A549 (cell line): Measurements from ENCODE around the gene CTNNBL1. TPM values are rescaled to one million over a fixed set of nuclear protein-coding genes. Genes with fewer than 3 reads are reported as not detected.

Source experiments
- ATAC-seq, 2 experiments: fragments of 200-7000 bp in 1 of 2; fragments of >200 bp in 1 of 2; cut with Nextera tagmentation in 1 of 2; cut with Tn5 transposase in 1 of 2; 3 replicates each; pipeline versions ENCODE4 v1.8.0 to v1.9.1; 2018 to 2020; ENCODE audit warnings: mild to moderate bottlenecking in 1 of 2, moderate library complexity in 1 of 2
- CTCF ChIA-PET: fragments of 300-600 bp; sonication (Branson Sonifier 250); formaldehyde crosslinking; extraction: SDS; loops from one replicate; lab custom pipeline; 2021; ENCODE audit warnings: antibody characterized with exemption, inconsistent platforms; lab: Yijun Ruan, JAX
- POLR2A ChIA-PET: fragments of 350-600 bp; formaldehyde crosslinking; extraction: SDS; loops from one replicate; lab custom pipeline; 2021; ENCODE audit warnings: antibody characterized with exemption, inconsistent platforms; lab: Yijun Ruan, JAX
- DNase-seq, 2 experiments: peaks; one replicate each; pipeline versions ENCODE4 v3.0.0 to v3.0.0-alpha.2; 2011 to 2016; ENCODE audit warnings: low read depth in 1 of 2, low spot score in 1 of 2
- FAIRE-seq: peaks from 2 replicates; lab custom pipeline; 2011; peaks lifted over from hg19 to GRCh38; lab: Jason Lieb, UNC
- H3K27ac ChIP-seq, 2 experiments: fragments of >200 bp; sonication (Bioruptor Twin); formaldehyde crosslinking; 3 replicates each; pipeline ENCODE4 v1.5.1; 2016 to 2017
- H3K4me1 ChIP-seq: fragments of >200 bp; sonication (Bioruptor Twin); formaldehyde crosslinking; 3 replicates; pipeline ENCODE4 v1.6.1; 2016
- H3K4me2 ChIP-seq: fragments of >200 bp; sonication (Bioruptor Twin); formaldehyde crosslinking; 3 replicates; pipeline ENCODE4 v1.6.1; 2016
- H3K4me3 ChIP-seq: fragments of >200 bp; sonication (Bioruptor Twin); formaldehyde crosslinking; 3 replicates; pipeline ENCODE4 v1.5.1; 2016
- H3K9me3 ChIP-seq: fragments of >200 bp; sonication (Bioruptor Twin); formaldehyde crosslinking; 3 replicates; pipeline ENCODE4 v1.6.1; 2016
- BHLHE40 ChIP-seq: IDR thresholded peaks from 2 replicates; pipeline ENCODE4 v1.6.1; 2012; ENCODE audit warnings: low read depth, low read length, inconsistent platforms
- CBX2 ChIP-seq: fragments of 200-600 bp; sonication (generic); IDR thresholded peaks from 2 replicates; pipeline ENCODE4 v1.6.1; 2016; ENCODE audit warnings: low read depth, mild to moderate bottlenecking, borderline replicate concordance
- CBX8 ChIP-seq: fragments of 200-600 bp; sonication (generic); IDR thresholded peaks from 2 replicates; pipeline ENCODE4 v1.6.1; 2016
- EHF ChIP-seq: fragments of 250-450 bp; sonication (Bioruptor Pico); IDR thresholded peaks from 2 replicates; pipeline ENCODE4 v1.5.0; 2020; ENCODE audit warnings: mild to moderate bottlenecking
- FOSB ChIP-seq: fragments of 250-450 bp; sonication (Bioruptor Pico); IDR thresholded peaks from 2 replicates; pipeline ENCODE4 v1.5.0; 2020; ENCODE audit warnings: mild to moderate bottlenecking, moderate library complexity
- FOSL2 ChIP-seq, 2 experiments: fragments of 450-650 bp in 1 of 2; fragments of >200 bp in 1 of 2; sonication (Bioruptor Twin) in 1 of 2; formaldehyde crosslinking; IDR thresholded peaks; 2 replicates each; pipeline versions ENCODE4 v1.5.0 to v1.6.1; 2016 to 2020; ENCODE audit warnings: mild to moderate bottlenecking in 1 of 2, moderate library complexity in 1 of 2
- GATA3 ChIP-seq: IDR thresholded peaks from 2 replicates; pipeline ENCODE4 v1.6.1; 2012; ENCODE audit warnings: borderline replicate concordance
- HDAC2 ChIP-seq: fragments of 200-600 bp; sonication (generic); IDR thresholded peaks from 2 replicates; pipeline ENCODE4 v1.6.1; 2016
- HEYL ChIP-seq: fragments of 250-450 bp; sonication (Bioruptor Pico); IDR thresholded peaks from 2 replicates; pipeline ENCODE4 v1.8.0; 2021; ENCODE audit warnings: mild to moderate bottlenecking, moderate library complexity
- HOXA7 ChIP-seq: fragments of 250-450 bp; sonication (Bioruptor Pico); IDR thresholded peaks from 2 replicates; pipeline ENCODE4 v1.5.0; 2020; ENCODE audit warnings: mild to moderate bottlenecking, moderate library complexity
- HOXB5 ChIP-seq: fragments of 250-450 bp; sonication (Bioruptor Pico); IDR thresholded peaks from 2 replicates; pipeline ENCODE4 v1.5.0; 2020; ENCODE audit warnings: mild to moderate bottlenecking, moderate library complexity
- KDM1A ChIP-seq: fragments of 200-600 bp; sonication (generic); IDR thresholded peaks from 2 replicates; pipeline ENCODE4 v1.6.1; 2016; ENCODE audit warnings: low read depth, mild to moderate bottlenecking
- MAFK ChIP-seq: fragments of 450-650 bp; IDR thresholded peaks from 2 replicates; pipeline ENCODE4 v1.6.1; 2014; ENCODE audit not compliant: partially characterized antibody
- MYC ChIP-seq: IDR thresholded peaks from 2 replicates; pipeline ENCODE4 v1.6.1; 2012; ENCODE audit warnings: mild to moderate bottlenecking, inconsistent platforms, low read length, improper control_type of control experiment, borderline replicate concordance
- NR3C1 ChIP-seq: fragments of >200 bp; sonication (Bioruptor Twin); formaldehyde crosslinking; IDR thresholded peaks from 3 replicates; pipeline ENCODE4 v1.6.1; 2017
- RCOR1 ChIP-seq: fragments of 150-350 bp; IDR thresholded peaks from 2 replicates; pipeline ENCODE4 v1.6.1; 2014; ENCODE audit warnings: antibody characterized with exemption, low read length, low read depth
- SMC3 ChIP-seq: fragments of >200 bp; sonication (Bioruptor Twin); formaldehyde crosslinking; IDR thresholded peaks from 3 replicates; pipeline ENCODE4 v1.6.1; 2018; ENCODE audit warnings: inconsistent platforms
- ZC3H11A ChIP-seq: fragments of 450-650 bp; IDR thresholded peaks from 2 replicates; pipeline ENCODE4 v1.6.1; 2014; ENCODE audit warnings: antibody characterized with exemption, mild to moderate bottlenecking
- WGBS: methylation state at CpG from one replicate; pipeline ENCODE4 v1.1.6; 2017; ENCODE audit errors: missing lambda C conversion rate; 5-methylcytosine and 5-hydroxymethylcytosine counted together
- polyA plus RNA-seq, 4 experiments: library from polyadenylated mRNA; depleted of rRNA in 3 of 4; stranded (reverse); fragments of >200 nt; fragmentation: RNase III in 1 of 4; extraction: RNeasy Plus Mini Kit Qiagen cat#74134 plus additional on column Dnase treatment in 1 of 4; gene quantifications; 2 replicates in 3 of 4; 3 replicates in 1 of 4; pipeline ENCODE4 v1.2.3, GENCODE V29; 2011 to 2017
- TF ChIP-seq, protein P1 (sequence below): fragments of >200 bp; sonication (Bioruptor Twin); formaldehyde crosslinking; IDR thresholded peaks from 2 replicates; pipeline ENCODE4 v1.6.1; 2016
- TF ChIP-seq, protein P2 (sequence below): IDR thresholded peaks from 2 replicates; pipeline ENCODE4 v1.6.1; 2012
- TF ChIP-seq, protein P3 (sequence below): fragments of >200 bp; sonication (Bioruptor Twin); formaldehyde crosslinking; IDR thresholded peaks from 3 replicates; pipeline ENCODE4 v1.6.1; 2016
- TF ChIP-seq, protein P4 (sequence below): fragments of 250-450 bp; sonication (Bioruptor Pico); IDR thresholded peaks from 2 replicates; pipeline ENCODE4 v1.5.0; 2021; ENCODE audit warnings: mild to moderate bottlenecking, moderate library complexity, borderline replicate concordance

The CTNNBL1 gene
- polyA plus RNA-seq, 2 of the 4 experiments (the other 2 are of a cell fraction) = 41.0 to 59.9 TPM

DNA sequence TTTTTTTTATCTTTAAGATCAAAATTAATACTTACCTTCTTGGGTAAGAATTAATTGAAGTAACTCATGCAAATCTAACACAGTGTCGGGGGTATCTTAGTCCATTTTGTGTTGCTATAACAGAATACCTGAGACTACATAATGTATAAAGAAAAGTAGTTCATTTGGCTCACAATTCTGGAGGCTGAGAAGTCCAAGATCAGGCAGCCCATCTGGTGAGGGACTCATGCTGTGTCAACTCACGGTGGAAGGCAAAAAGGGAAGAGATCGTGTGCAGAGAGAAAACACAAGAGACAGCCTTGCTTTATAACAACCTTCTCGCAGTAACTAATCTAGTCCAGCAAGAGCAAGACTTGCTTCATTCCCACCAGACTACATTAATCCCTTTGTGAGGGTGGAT, 116.2 kb downstream of the CTNNBL1 start:
- Histone ChIP-seq H3K4me3 (no peak overlapping the region), H3K27ac (no peak overlapping the region), H3K4me1 (no peaks in the 10 kb centered on the region), H3K9me3 (no peaks in the 10 kb centered on the region), H3K4me2 (no peak overlapping the region)
- WGBS = 90% methylated on average over 4 of the region's 4 CpGs
- CTCF ChIA-PET = no interaction called here
- FAIRE-seq (no peak), DNase-seq (no peak), ATAC-seq (no peak)
- POLR2A ChIA-PET = no interaction called here
- TF ChIP-seq, protein P1, sequence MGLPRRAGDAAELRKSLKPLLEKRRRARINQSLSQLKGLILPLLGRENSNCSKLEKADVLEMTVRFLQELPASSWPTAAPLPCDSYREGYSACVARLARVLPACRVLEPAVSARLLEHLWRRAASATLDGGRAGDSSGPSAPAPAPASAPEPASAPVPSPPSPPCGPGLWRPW = no peak
- TF ChIP-seq GATA3 = no peak
- no peak for TF ChIP-seq FOSB (CRISPR knock-in tag)
- TF ChIP-seq, protein P2, sequence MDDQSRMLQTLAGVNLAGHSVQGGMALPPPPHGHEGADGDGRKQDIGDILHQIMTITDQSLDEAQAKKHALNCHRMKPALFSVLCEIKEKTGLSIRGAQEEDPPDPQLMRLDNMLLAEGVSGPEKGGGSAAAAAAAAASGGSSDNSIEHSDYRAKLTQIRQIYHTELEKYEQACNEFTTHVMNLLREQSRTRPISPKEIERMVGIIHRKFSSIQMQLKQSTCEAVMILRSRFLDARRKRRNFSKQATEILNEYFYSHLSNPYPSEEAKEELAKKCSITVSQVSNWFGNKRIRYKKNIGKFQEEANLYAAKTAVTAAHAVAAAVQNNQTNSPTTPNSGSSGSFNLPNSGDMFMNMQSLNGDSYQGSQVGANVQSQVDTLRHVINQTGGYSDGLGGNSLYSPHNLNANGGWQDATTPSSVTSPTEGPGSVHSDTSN = no peak
- TF ChIP-seq ZC3H11A = no peak
- TF ChIP-seq HDAC2 = no peak
- no peak for TF ChIP-seq SMC3
- TF ChIP-seq FOSL2 (IDR thresholded peaks at IDR 0.05) = no peak
- no peak for TF ChIP-seq FOSL2 (CRISPR knock-in tag; IDR thresholded peaks at IDR 0.05)
- TF ChIP-seq, protein P3, sequence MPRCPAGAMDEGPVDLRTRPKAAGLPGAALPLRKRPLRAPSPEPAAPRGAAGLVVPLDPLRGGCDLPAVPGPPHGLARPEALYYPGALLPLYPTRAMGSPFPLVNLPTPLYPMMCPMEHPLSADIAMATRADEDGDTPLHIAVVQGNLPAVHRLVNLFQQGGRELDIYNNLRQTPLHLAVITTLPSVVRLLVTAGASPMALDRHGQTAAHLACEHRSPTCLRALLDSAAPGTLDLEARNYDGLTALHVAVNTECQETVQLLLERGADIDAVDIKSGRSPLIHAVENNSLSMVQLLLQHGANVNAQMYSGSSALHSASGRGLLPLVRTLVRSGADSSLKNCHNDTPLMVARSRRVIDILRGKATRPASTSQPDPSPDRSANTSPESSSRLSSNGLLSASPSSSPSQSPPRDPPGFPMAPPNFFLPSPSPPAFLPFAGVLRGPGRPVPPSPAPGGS = no peak
- TF ChIP-seq, protein P4, sequence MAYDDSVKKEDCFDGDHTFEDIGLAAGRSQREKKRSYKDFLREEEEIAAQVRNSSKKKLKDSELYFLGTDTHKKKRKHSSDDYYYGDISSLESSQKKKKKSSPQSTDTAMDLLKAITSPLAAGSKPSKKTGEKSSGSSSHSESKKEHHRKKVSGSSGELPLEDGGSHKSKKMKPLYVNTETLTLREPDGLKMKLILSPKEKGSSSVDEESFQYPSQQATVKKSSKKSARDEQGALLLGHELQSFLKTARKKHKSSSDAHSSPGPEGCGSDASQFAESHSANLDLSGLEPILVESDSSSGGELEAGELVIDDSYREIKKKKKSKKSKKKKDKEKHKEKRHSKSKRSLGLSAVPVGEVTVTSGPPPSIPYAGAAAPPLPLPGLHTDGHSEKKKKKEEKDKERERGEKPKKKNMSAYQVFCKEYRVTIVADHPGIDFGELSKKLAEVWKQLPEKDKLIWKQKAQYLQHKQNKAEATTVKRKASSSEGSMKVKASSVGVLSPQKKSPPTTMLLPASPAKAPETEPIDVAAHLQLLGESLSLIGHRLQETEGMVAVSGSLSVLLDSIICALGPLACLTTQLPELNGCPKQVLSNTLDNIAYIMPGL (CRISPR knock-in tag) = no peak
- no peak for TF ChIP-seq KDM1A
- no peak for TF ChIP-seq EHF
- no peak for TF ChIP-seq CBX2
- no peak for TF ChIP-seq HEYL
- TF ChIP-seq NR3C1 = no peak
- TF ChIP-seq MAFK = no peak

DNA sequence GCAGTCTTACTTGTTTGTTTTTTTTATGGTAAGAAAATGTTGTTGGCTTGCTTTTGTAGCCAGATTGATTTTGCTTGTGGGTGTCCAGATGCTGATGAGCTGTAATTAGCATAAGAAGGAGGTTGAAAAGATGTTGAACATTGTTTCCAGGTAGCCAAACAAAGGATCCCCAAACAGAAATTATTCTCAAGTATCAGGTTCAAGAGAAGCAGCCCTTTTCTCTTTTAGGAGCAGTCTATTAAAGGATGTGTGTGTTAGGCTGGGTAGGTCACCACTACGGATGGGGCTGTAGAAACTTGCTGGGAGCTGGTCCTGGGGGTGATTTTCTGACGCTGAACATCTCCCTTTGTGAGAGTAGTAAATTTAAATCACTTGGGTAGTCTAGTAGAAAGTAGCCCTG, 122.2 kb downstream of the CTNNBL1 start:
- ChIA-PET CTCF (no interaction called here), POLR2A (no interaction called here)
- WGBS = 78% methylated on average over 2 of the region's 2 CpGs
- ATAC-seq (no peak), DNase-seq (no peak), FAIRE-seq (no peak)
- no peak overlapping the region for H3K4me3 ChIP-seq
- no peak overlapping the region for H3K4me2 ChIP-seq
- H3K9me3 ChIP-seq = no peaks in the 10 kb centered on the region
- H3K27ac ChIP-seq = no peak overlapping the region
- no peaks in the 10 kb centered on the region for H3K4me1 ChIP-seq
- no peak for TF ChIP-seq BHLHE40
- no peak for TF ChIP-seq CBX8
- TF ChIP-seq MYC = no peak
- no peak for TF ChIP-seq RCOR1
- TF ChIP-seq HOXA7 (CRISPR knock-in tag) = no peak
- TF ChIP-seq HOXB5 (CRISPR knock-in tag) = no peak
- TF ChIP-seq, protein P2 = no peak
- TF ChIP-seq FOSB (CRISPR knock-in tag) = no peak
- no peak for TF ChIP-seq GATA3
- TF ChIP-seq, protein P3 = no peak
